WTC11 (cell line): Measurements from ENCODE around the gene APBA1. TPM values are rescaled to one million over a fixed set of nuclear protein-coding genes. Genes with fewer than 3 reads are reported as not detected.

Source experiments
- ATAC-seq: fragments of 200-7000 bp; cut with Tn5 transposase; 2 replicates; pipeline ENCODE4 v1.10.0; 2021; ENCODE audit warnings: mild to moderate bottlenecking, moderate library complexity
- CTCF ChIA-PET: fragments of 300-600 bp; sonication (Branson Sonifier 250); formaldehyde crosslinking; loops from one replicate; lab custom pipeline; 2021; ENCODE audit warnings: antibody characterized with exemption; lab: Charles Lee
- POLR2A ChIA-PET: fragments of 350-600 bp; sonication (Branson Sonifier 250); formaldehyde crosslinking; loops from one replicate; lab custom pipeline; 2021; ENCODE audit warnings: antibody characterized with exemption; lab: Charles Lee
- DNase-seq: peaks from one replicate; pipeline ENCODE4 v3.0.0; 2021; ENCODE audit warnings: low spot score
- H3K27ac Mint-ChIP-seq: 2 replicates; pipeline ENCODE4 v1.8.0; 2021; ENCODE audit warnings: mixed read lengths
- H3K27me3 Mint-ChIP-seq: 2 replicates; pipeline ENCODE4 v1.8.0; 2021; ENCODE audit warnings: low read depth, mild to moderate bottlenecking, moderate library complexity, mixed read lengths
- H3K36me3 Mint-ChIP-seq: 2 replicates; pipeline ENCODE4 v1.8.0; 2021; ENCODE audit warnings: mixed read lengths
- H3K4me1 Mint-ChIP-seq: 2 replicates; pipeline ENCODE4 v1.8.0; 2022; ENCODE audit warnings: mixed read lengths
- H3K4me3 Mint-ChIP-seq: 2 replicates; pipeline ENCODE4 v1.8.0; 2021; ENCODE audit warnings: mild to moderate bottlenecking, moderate library complexity, mixed read lengths
- H3K9me3 Mint-ChIP-seq: 2 replicates; pipeline ENCODE4 v1.8.0; 2021; ENCODE audit warnings: mixed read lengths
- ATF3 ChIP-seq: sonication (generic); formaldehyde crosslinking; conservative IDR thresholded peaks from 2 replicates; pipeline ENCODE4 v1.8.1; 2022; ENCODE audit warnings: mild to moderate bottlenecking, missing genetic modification reagents
- CDX4 ChIP-seq: fragments of 250-450 bp; sonication (Bioruptor Pico); IDR thresholded peaks from 2 replicates; pipeline ENCODE4 v1.9.0; 2021; ENCODE audit warnings: moderate library complexity, mild to moderate bottlenecking, inconsistent platforms, borderline replicate concordance
- CREB1 ChIP-seq: sonication (generic); formaldehyde crosslinking; IDR thresholded peaks from 2 replicates; pipeline ENCODE4 v1.8.0; 2023; ENCODE audit warnings: mild to moderate bottlenecking, missing genetic modification reagents
- E2F1 ChIP-seq: sonication (generic); formaldehyde crosslinking; IDR thresholded peaks from 2 replicates; pipeline ENCODE4 v1.8.0; 2022; ENCODE audit warnings: mild to moderate bottlenecking, missing genetic modification reagents
- EMX1 ChIP-seq: fragments of 250-450 bp; sonication (Bioruptor Pico); IDR thresholded peaks from 2 replicates; pipeline ENCODE4 v1.8.0; 2021; ENCODE audit warnings: mild to moderate bottlenecking
- ERG ChIP-seq: fragments of 250-450 bp; sonication (Bioruptor Pico); IDR thresholded peaks from 2 replicates; pipeline ENCODE4 v1.8.0; 2021; ENCODE audit warnings: mild to moderate bottlenecking
- GRHL2 ChIP-seq: fragments of 250-450 bp; sonication (Bioruptor Pico); IDR thresholded peaks from 2 replicates; pipeline ENCODE4 v1.8.0; 2022; ENCODE audit warnings: mild to moderate bottlenecking, moderate library complexity; ENCODE audit not compliant: insufficient replicate concordance, severe bottlenecking
- GTF2I ChIP-seq: fragments of 250-450 bp; sonication (Bioruptor Pico); conservative IDR thresholded peaks from 2 replicates; pipeline ENCODE4 v1.4.0; 2021; ENCODE audit warnings: mild to moderate bottlenecking
- IRF2 ChIP-seq: sonication (generic); formaldehyde crosslinking; IDR thresholded peaks from 2 replicates; pipeline ENCODE4 v1.8.0; 2022; ENCODE audit warnings: low read depth, missing genetic modification reagents, borderline replicate concordance
- JUN ChIP-seq: sonication (generic); formaldehyde crosslinking; IDR thresholded peaks from 2 replicates; pipeline ENCODE4 v1.8.0; 2023; ENCODE audit warnings: mild to moderate bottlenecking, missing genetic modification reagents
- NFATC4 ChIP-seq: fragments of 250-450 bp; sonication (Bioruptor Pico); IDR thresholded peaks from 2 replicates; pipeline ENCODE4 v1.9.0; 2021; ENCODE audit warnings: mild to moderate bottlenecking
- NR1H2 ChIP-seq: sonication (generic); formaldehyde crosslinking; IDR thresholded peaks from 2 replicates; pipeline ENCODE4 v1.9.0; 2021; ENCODE audit warnings: mild to moderate bottlenecking, moderate library complexity, missing genetic modification reagents
- NR2C2 ChIP-seq: sonication (generic); formaldehyde crosslinking; IDR thresholded peaks from 2 replicates; pipeline ENCODE4 v1.8.0; 2022; ENCODE audit warnings: mild to moderate bottlenecking, missing genetic modification reagents
- SMAD3 ChIP-seq: sonication (generic); formaldehyde crosslinking; IDR thresholded peaks from 2 replicates; pipeline ENCODE4 v1.8.0; 2022; ENCODE audit warnings: missing genetic modification reagents, mild to moderate bottlenecking, borderline replicate concordance
- TEAD1 ChIP-seq: sonication (generic); formaldehyde crosslinking; IDR thresholded peaks from 2 replicates; pipeline ENCODE4 v1.8.0; 2022; ENCODE audit warnings: mild to moderate bottlenecking, missing genetic modification reagents
- ZBTB21 ChIP-seq: sonication (generic); formaldehyde crosslinking; IDR thresholded peaks from 2 replicates; pipeline ENCODE4 v1.8.1; 2023; ENCODE audit warnings: mild to moderate bottlenecking, missing genetic modification reagents, borderline replicate concordance
- ZNF138 ChIP-seq: sonication (generic); formaldehyde crosslinking; conservative IDR thresholded peaks from 2 replicates; pipeline ENCODE4 v1.8.1; 2022; ENCODE audit warnings: mild to moderate bottlenecking, moderate library complexity, missing genetic modification reagents
- ZNF232 ChIP-seq: sonication (generic); formaldehyde crosslinking; IDR thresholded peaks from 2 replicates; pipeline ENCODE4 v1.8.0; 2022; ENCODE audit warnings: mild to moderate bottlenecking, missing genetic modification reagents
- ZNF396 ChIP-seq: fragments of 250-450 bp; sonication (Bioruptor Pico); IDR thresholded peaks from 2 replicates; pipeline ENCODE4 v1.8.0; 2021; ENCODE audit warnings: mild to moderate bottlenecking, moderate library complexity, borderline replicate concordance
- ZNF423 ChIP-seq: fragments of 250-450 bp; sonication (Bioruptor Pico); IDR thresholded peaks from 2 replicates; pipeline ENCODE4 v2.1.2; 2022; ENCODE audit warnings: mild to moderate bottlenecking, moderate library complexity
- ZNF671 ChIP-seq: fragments of 250-450 bp; sonication (Bioruptor Pico); IDR thresholded peaks from 2 replicates; pipeline ENCODE4 v1.8.0; 2021; ENCODE audit warnings: mild to moderate bottlenecking
- total RNA-seq: library from RNA; stranded (reverse); gene quantifications from 3 replicates; pipeline ENCODE4 v1.2.3, GENCODE V29; 2021
- TF ChIP-seq, protein P1 (sequence below): sonication (generic); formaldehyde crosslinking; IDR thresholded peaks from 2 replicates; pipeline ENCODE4 v1.8.1; 2023; ENCODE audit warnings: mild to moderate bottlenecking, missing genetic modification reagents, moderate library complexity
- TF ChIP-seq, protein P2 (sequence below): sonication (generic); formaldehyde crosslinking; IDR thresholded peaks from 2 replicates; pipeline ENCODE4 v1.8.1; 2022; ENCODE audit warnings: low read depth, mild to moderate bottlenecking, moderate library complexity, missing genetic modification reagents, borderline replicate concordance
- TF ChIP-seq, protein P3 (sequence below): sonication (generic); formaldehyde crosslinking; IDR thresholded peaks from 2 replicates; pipeline ENCODE4 v1.8.1; 2023; ENCODE audit warnings: mild to moderate bottlenecking, missing genetic modification reagents, moderate library complexity

The APBA1 gene
- total RNA-seq, 1 experiment from 2014 or later = 0.94 TPM

GRCh38 chr9:69430206-69430605 is 242.0 kb downstream of the APBA1 start:
- H3K36me3 Mint-ChIP-seq = peaks cover 8% of the 10 kb centered on the region
- ATAC-seq = no peak
- H3K4me1 Mint-ChIP-seq = peaks cover 7% of the 10 kb centered on the region
- no peak for TF ChIP-seq EMX1 (CRISPR knock-in tag)
- no peak overlapping the region for H3K27ac Mint-ChIP-seq
- H3K9me3 Mint-ChIP-seq = peaks cover 12% of the 10 kb centered on the region
- no peak overlapping the region for H3K4me3 Mint-ChIP-seq
- ChIA-PET CTCF (interaction anchor here (0.5 to 0.8 kb wide), 3 partner anchors 116 to 501 kb away, joined by 3 to 5 read pairs (median 3); no protein-coding TSS in a partner anchor), POLR2A (no interaction called here)
- DNase-seq = no peak
- peaks cover 2% of the 10 kb centered on the region; the same call in 1 of the 2 replicates for H3K27me3 Mint-ChIP-seq

GRCh38 chr9:69429281-69429680 is 242.9 kb downstream of the APBA1 start:
- POLR2A ChIA-PET = no interaction called here
- peaks cover 15% of the 10 kb centered on the region for H3K36me3 Mint-ChIP-seq
- no peak overlapping the region for H3K27ac Mint-ChIP-seq
- CTCF ChIA-PET = interaction anchor here (1.4 kb wide), 1 partner anchor 119 kb away, joined by 3 read pairs; no protein-coding TSS in a partner anchor
- H3K27me3 Mint-ChIP-seq = peaks cover 2% of the 10 kb centered on the region; the same call in 1 of the 2 replicates
- no peak for ATAC-seq
- no peak overlapping the region for H3K4me3 Mint-ChIP-seq
- peaks cover 19% of the 10 kb centered on the region for H3K9me3 Mint-ChIP-seq
- H3K4me1 Mint-ChIP-seq = peaks cover 7% of the 10 kb centered on the region
- no peak for TF ChIP-seq TEAD1 (CRISPR knock-in tag)
- TF ChIP-seq, protein P1, sequence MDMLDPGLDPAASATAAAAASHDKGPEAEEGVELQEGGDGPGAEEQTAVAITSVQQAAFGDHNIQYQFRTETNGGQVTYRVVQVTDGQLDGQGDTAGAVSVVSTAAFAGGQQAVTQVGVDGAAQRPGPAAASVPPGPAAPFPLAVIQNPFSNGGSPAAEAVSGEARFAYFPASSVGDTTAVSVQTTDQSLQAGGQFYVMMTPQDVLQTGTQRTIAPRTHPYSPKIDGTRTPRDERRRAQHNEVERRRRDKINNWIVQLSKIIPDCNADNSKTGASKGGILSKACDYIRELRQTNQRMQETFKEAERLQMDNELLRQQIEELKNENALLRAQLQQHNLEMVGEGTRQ (CRISPR knock-in tag) = no peak
- TF ChIP-seq NR1H2 (CRISPR knock-in tag) = no peak
- no peak for TF ChIP-seq ERG (CRISPR knock-in tag)
- TF ChIP-seq SMAD3 (CRISPR knock-in tag) = no peak
- TF ChIP-seq ZNF138 (CRISPR knock-in tag) = no peak
- TF ChIP-seq, protein P2, sequence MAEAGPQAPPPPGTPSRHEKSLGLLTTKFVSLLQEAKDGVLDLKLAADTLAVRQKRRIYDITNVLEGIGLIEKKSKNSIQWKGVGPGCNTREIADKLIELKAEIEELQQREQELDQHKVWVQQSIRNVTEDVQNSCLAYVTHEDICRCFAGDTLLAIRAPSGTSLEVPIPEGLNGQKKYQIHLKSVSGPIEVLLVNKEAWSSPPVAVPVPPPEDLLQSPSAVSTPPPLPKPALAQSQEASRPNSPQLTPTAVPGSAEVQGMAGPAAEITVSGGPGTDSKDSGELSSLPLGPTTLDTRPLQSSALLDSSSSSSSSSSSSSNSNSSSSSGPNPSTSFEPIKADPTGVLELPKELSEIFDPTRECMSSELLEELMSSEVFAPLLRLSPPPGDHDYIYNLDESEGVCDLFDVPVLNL = no peak
- no peak for TF ChIP-seq ZNF423 (CRISPR knock-in tag)
- TF ChIP-seq E2F1 (CRISPR knock-in tag) = no peak
- no peak for TF ChIP-seq NR2C2 (CRISPR knock-in tag)
- TF ChIP-seq GRHL2 (CRISPR knock-in tag) = no peak
- no peak for TF ChIP-seq IRF2 (CRISPR knock-in tag)
- no peak for TF ChIP-seq CREB1 (CRISPR knock-in tag)
- no peak for DNase-seq

GRCh38 chr9:69428017-69428785 is 244.0 kb downstream of the APBA1 start:
- no peak for ATAC-seq
- ChIA-PET POLR2A (no interaction called here), CTCF (interaction anchor here (0.5 to 1.4 kb wide), 3 partner anchors 118 to 685 kb away, joined by 3 read pairs; no protein-coding TSS in a partner anchor)
- Mint-ChIP-seq H3K27ac (no peak overlapping the region), H3K27me3 (peaks cover 2% of the 10 kb centered on the region; the same call in 1 of the 2 replicates), H3K4me3 (no peak overlapping the region), H3K4me1 (peaks cover 7% of the 10 kb centered on the region), H3K36me3 (peaks cover 15% of the 10 kb centered on the region), H3K9me3 (peaks cover 19% of the 10 kb centered on the region)
- no peak for DNase-seq
- no peak for TF ChIP-seq E2F1 (CRISPR knock-in tag)
- no peak for TF ChIP-seq ZNF232 (CRISPR knock-in tag)
- no peak for TF ChIP-seq ZNF423 (CRISPR knock-in tag)
- TF ChIP-seq NFATC4 (CRISPR knock-in tag) = no peak
- TF ChIP-seq JUN = no peak
- no peak for TF ChIP-seq SMAD3 (CRISPR knock-in tag)
- TF ChIP-seq CDX4 (CRISPR knock-in tag) = no peak
- TF ChIP-seq, protein P3, sequence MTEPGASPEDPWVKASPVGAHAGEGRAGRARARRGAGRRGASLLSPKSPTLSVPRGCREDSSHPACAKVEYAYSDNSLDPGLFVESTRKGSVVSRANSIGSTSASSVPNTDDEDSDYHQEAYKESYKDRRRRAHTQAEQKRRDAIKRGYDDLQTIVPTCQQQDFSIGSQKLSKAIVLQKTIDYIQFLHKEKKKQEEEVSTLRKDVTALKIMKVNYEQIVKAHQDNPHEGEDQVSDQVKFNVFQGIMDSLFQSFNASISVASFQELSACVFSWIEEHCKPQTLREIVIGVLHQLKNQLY = no peak
- TF ChIP-seq ATF3 (CRISPR knock-in tag) = no peak
- no peak for TF ChIP-seq GTF2I (CRISPR knock-in tag)
- TF ChIP-seq ZBTB21 (CRISPR knock-in tag) = no peak
- no peak for TF ChIP-seq ZNF396 (CRISPR knock-in tag)
- no peak for TF ChIP-seq ZNF671 (CRISPR knock-in tag)
